Lower lobe of right lung (tissue), 2 donors: Measurements from ENCODE around the gene JMJD1C. TPM values are rescaled to one million over a fixed set of nuclear protein-coding genes. Genes with fewer than 3 reads are reported as not detected.

Experiments
- ATAC-seq, 2 donors: fragments of 200-7000 bp; cut with Tn5 transposase; one replicate each; pipeline ENCODE4 v1.9.1; 2020 to 2022; ENCODE audit warnings: mild to moderate bottlenecking in 2 of 2, moderate library complexity in 2 of 2
- DNase-seq: peaks from one replicate; pipeline ENCODE4 v3.0.0-alpha.2; 2020
- H3K27ac ChIP-seq: fragments of 200-600 bp; one replicate; pipeline ENCODE4 v1.8.0; 2022
- H3K27me3 ChIP-seq: fragments of 200-600 bp; one replicate; pipeline ENCODE4 v1.8.0; 2022; ENCODE audit warnings: low read depth
- H3K36me3 ChIP-seq: fragments of 200-600 bp; one replicate; pipeline ENCODE4 v1.8.0; 2022; ENCODE audit warnings: mild to moderate bottlenecking
- H3K4me1 ChIP-seq: fragments of 200-600 bp; one replicate; pipeline ENCODE4 v1.8.0; 2022
- H3K4me3 ChIP-seq: fragments of 200-600 bp; one replicate; pipeline ENCODE4 v1.8.0; 2022; ENCODE audit warnings: mild to moderate bottlenecking
- H3K9me3 ChIP-seq: fragments of 200-600 bp; one replicate; pipeline ENCODE4 v1.8.0; 2022
- intact Hi-C: fragments of 100-400 bp; cut with DNase I; formaldehyde crosslinking; loops from one replicate; pipeline ENCODE4 v1.11.0; 2022
- long read RNA-seq: library from polyadenylated mRNA; unstranded; transcript quantifications from one replicate; pipeline ENCODE4 v2.0.0, GENCODE V29; 2021
- total RNA-seq: library from RNA; stranded (reverse); fragmentation: NEBNext Ultra II Directional; extraction: Animal tissue kit (Norgen Biotek cat#: 25700); gene quantifications from one replicate; pipeline ENCODE4 v1.2.1, GENCODE V29; 2021
- TF ChIP-seq, protein P1 (sequence below): fragments of 200-600 bp; IDR thresholded peaks from one replicate; pipeline ENCODE4 v1.8.0; 2022; ENCODE audit warnings: antibody characterized with exemption, mild to moderate bottlenecking
- donor health status: DM: no; HTN: yes; CAD: no; lungs with severe emphysema.

The JMJD1C gene, protein sequence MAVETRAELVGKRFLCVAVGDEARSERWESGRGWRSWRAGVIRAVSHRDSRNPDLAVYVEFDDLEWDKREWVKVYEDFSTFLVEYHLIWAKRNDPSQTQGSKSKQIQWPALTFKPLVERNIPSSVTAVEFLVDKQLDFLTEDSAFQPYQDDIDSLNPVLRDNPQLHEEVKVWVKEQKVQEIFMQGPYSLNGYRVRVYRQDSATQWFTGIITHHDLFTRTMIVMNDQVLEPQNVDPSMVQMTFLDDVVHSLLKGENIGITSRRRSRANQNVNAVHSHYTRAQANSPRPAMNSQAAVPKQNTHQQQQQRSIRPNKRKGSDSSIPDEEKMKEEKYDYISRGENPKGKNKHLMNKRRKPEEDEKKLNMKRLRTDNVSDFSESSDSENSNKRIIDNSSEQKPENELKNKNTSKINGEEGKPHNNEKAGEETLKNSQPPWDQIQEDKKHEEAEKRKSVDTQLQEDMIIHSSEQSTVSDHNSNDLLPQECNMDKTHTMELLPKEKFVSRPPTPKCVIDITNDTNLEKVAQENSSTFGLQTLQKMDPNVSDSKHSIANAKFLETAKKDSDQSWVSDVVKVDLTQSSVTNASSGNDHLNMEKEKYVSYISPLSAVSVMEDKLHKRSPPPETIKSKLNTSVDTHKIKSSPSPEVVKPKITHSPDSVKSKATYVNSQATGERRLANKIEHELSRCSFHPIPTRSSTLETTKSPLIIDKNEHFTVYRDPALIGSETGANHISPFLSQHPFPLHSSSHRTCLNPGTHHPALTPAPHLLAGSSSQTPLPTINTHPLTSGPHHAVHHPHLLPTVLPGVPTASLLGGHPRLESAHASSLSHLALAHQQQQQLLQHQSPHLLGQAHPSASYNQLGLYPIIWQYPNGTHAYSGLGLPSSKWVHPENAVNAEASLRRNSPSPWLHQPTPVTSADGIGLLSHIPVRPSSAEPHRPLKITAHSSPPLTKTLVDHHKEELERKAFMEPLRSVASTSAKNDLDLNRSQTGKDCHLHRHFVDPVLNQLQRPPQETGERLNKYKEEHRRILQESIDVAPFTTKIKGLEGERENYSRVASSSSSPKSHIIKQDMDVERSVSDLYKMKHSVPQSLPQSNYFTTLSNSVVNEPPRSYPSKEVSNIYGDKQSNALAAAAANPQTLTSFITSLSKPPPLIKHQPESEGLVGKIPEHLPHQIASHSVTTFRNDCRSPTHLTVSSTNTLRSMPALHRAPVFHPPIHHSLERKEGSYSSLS (N-terminal part only)
- total RNA-seq, result 100.0 TPM
- long read RNA-seq, partial matches to known transcripts, result 20 of 42 reads
- long read RNA-seq, other reads (novel, unspliced or antisense), result 22 of 42 reads

DNA sequence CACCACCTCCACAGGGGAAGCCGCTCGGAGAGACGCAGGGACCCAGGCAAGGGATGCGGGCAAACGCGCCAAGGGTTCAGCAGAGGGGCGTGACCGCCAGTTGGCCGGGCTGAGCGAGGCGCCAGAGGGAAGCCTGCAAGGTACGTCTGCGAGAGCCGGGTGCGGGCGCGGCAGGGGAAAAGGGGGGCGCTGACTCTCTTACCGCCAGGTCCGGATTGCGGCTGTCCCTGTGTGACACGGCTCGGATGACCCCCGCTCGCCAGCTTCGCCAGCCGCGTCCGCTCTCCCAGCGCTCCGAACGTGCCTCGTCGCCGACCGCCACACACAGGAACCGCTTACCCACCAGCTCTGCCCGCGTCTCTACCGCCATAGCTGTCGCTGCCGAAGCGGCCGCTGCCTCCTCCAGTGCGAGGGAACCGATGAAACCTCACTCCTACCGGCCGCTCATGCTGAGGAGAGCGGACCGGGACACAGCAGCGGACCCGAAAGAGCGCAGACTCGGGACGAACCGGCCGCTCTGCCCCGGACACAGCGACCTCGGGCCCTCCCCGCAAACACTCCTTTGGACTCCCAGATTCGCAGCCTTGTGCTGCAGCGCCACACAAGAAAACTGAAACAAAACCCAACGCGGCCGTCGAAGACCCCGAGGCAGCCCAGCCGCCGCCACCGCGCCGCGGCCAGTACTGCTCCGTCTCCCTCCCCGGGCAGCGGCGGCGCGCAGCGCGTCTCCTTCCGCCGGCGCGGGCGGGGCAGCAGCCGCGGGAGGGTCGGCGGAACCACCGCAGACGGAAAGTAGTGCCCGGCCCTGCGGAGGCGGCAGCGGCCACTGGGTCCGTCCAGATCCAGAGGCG, at the start of gene JMJD1C:
TSS of gene JMJD1C (minus strand) at position 685 of the 851 bp plus-strand sequence. CDS start at position 370, 315 bp downstream.
- TF ChIP-seq, protein P1, sequence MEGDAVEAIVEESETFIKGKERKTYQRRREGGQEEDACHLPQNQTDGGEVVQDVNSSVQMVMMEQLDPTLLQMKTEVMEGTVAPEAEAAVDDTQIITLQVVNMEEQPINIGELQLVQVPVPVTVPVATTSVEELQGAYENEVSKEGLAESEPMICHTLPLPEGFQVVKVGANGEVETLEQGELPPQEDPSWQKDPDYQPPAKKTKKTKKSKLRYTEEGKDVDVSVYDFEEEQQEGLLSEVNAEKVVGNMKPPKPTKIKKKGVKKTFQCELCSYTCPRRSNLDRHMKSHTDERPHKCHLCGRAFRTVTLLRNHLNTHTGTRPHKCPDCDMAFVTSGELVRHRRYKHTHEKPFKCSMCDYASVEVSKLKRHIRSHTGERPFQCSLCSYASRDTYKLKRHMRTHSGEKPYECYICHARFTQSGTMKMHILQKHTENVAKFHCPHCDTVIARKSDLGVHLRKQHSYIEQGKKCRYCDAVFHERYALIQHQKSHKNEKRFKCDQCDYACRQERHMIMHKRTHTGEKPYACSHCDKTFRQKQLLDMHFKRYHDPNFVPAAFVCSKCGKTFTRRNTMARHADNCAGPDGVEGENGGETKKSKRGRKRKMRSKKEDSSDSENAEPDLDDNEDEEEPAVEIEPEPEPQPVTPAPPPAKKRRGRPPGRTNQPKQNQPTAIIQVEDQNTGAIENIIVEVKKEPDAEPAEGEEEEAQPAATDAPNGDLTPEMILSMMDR, result no peak
- intact Hi-C loops, result no loop called here
- peak within 1 kb of the TSS; percentile 87 for H3K4me3 ChIP-seq
- no peaks in the 10 kb centered on the region for H3K9me3 ChIP-seq
- ATAC-seq (peak; percentile 96 to 97), DNase-seq (peak; percentile 87)
- peaks cover 22% of the 10 kb centered on the region for H3K4me1 ChIP-seq
- peak within 1 kb of the TSS; percentile 89 for H3K27ac ChIP-seq
- H3K36me3 ChIP-seq, result no peaks in the 10 kb centered on the region
- H3K27me3 ChIP-seq, result no peaks in the 10 kb centered on the region

DNA sequence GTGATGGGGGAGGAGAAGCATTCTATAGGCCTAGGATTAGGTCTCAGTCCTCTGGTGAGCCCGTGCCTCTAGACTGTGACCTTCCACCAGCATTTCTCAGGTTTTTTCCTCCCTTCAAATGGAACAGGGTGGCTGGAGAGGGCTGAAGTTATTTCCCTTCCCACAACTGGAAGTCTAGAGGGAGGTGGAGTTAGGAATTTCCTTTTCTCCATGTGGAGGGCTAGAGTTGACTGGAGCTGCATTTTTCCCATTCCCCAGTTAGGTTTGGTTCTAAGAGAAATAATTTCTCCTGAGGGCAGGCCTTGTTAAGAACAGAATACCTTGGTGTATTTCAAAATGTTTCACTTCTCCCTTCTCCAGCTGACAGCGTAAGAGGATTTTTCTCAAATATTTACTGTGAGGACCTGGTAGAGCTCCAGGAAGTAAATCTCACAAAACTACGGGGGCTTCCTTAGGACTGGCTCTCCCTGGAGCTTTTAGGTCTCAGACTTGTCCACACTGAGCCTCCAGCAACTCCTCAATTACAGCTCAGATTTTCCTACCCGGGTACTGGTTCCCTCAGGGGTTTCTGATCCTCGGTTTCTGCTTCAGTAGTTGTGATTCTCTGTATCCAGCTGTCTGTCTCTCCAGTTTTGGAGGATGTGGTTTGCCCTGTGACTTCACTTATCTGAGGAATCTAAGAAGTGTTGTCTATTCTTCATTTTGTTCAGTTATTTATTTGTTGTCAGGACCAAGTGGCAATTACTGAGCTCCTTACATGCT, 49.4 kb upstream of the JMJD1C start:
- no peaks in the 10 kb centered on the region for H3K27me3 ChIP-seq
- H3K4me1 ChIP-seq, result peaks cover 48% of the 10 kb centered on the region
- no peaks in the 10 kb centered on the region for H3K9me3 ChIP-seq
- peak in 1 of 2 donors; percentile 24 for ATAC-seq
- TF ChIP-seq, protein P1, result no peak
- peak overlapping the region; percentile 50 for H3K27ac ChIP-seq
- intact Hi-C loops, result no loop called here
- no peak overlapping the region for H3K4me3 ChIP-seq
- H3K36me3 ChIP-seq, result no peaks in the 10 kb centered on the region
- no peak for DNase-seq

DNA sequence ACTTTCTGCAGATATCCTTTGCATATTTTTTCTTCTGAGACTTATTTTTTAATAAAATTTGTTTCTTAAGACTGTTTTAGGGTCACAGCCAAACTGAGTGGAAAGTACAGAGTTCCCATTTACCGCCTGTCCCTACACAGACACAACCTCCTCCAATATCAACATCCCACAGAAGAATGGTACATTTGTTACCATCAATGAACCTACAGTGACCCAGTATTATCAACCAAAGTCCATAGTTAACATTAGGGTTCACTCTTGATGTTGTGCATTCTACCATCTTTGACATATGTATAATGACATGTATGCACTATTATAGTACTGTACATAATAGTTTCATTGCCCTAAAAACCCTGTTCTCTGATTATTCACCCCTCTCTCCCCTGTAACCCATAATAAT, 40.8 kb upstream of the JMJD1C start:
- H3K36me3 ChIP-seq, result no peaks in the 10 kb centered on the region
- DNase-seq (no peak), ATAC-seq (no peak)
- H3K9me3 ChIP-seq, result no peaks in the 10 kb centered on the region
- intact Hi-C loops, result no loop called here
- no peaks in the 10 kb centered on the region for H3K27me3 ChIP-seq
- peaks cover 8% of the 10 kb centered on the region for H3K4me1 ChIP-seq
- TF ChIP-seq, protein P1, result no peak
- H3K27ac ChIP-seq, result no peak overlapping the region
- no peak overlapping the region for H3K4me3 ChIP-seq

DNA sequence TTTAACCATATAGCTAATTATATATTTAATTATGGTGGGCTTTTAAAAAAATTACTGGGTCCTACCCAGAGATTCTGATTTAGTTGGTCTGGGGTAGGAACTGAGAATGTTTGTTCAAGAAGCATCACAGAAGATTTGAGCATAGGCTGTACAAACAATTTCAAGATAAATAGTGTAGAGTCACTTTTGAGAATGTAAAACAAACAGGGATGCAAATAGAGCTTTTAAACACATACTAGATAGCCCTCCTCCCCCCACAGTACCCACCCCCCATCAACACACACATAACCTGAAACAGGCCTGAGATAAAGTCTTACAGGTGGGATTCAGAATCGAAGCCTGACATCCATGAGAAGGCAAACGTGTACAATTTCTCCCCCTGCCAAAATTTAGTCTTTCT, 39.8 kb upstream of the JMJD1C start:
- H3K27ac ChIP-seq, result no peak overlapping the region

More for the DNA sequence above, 39.8 kb upstream of the JMJD1C start:
- intact Hi-C loops, result no loop called here
- no peaks in the 10 kb centered on the region for H3K27me3 ChIP-seq
- no peak for DNase-seq
- no peaks in the 10 kb centered on the region for H3K9me3 ChIP-seq
- TF ChIP-seq, protein P1, result no peak
- H3K36me3 ChIP-seq, result no peaks in the 10 kb centered on the region
- ATAC-seq, result no peak
- H3K4me1 ChIP-seq, result peaks cover 8% of the 10 kb centered on the region
- no peak overlapping the region for H3K4me3 ChIP-seq
